Heart left ventricle (tissue), 16 donors: ENCODE measurements around the gene EXOC4. TPM values are rescaled to one million over a fixed set of nuclear protein-coding genes. Genes with fewer than 3 reads are reported as not detected.

ENCODE experiments used
- ATAC-seq, 4 donors: fragments of 200-7000 bp; cut with Tn5 transposase; one replicate each; pipeline ENCODE4 v1.9.1; 2020 to 2022; ENCODE audit warnings: moderate library complexity in 4 of 4, mild to moderate bottlenecking in 3 of 4, moderate number of reproducible peaks in 1 of 4
- DNase-seq, 5 donors: peaks; one replicate each; pipeline ENCODE4 v3.0.0-alpha.2; 2020
- H3K27ac ChIP-seq, 12 donors: fragments of 200-600 bp; sonication (generic) in 4 of 12; one replicate each; pipeline versions ENCODE4 v1.5.0 to v1.8.0; 2016 to 2022; ENCODE audit warnings: mild to moderate bottlenecking in 2 of 12
- H3K27me3 ChIP-seq, 9 donors: fragments of 200-600 bp; sonication (generic) in 2 of 9; one replicate each; pipeline versions ENCODE4 v1.5.1 to v1.8.0; 2016 to 2022; ENCODE audit warnings: mild to moderate bottlenecking in 3 of 9
- H3K36me3 ChIP-seq, 9 donors: fragments of 200-600 bp; sonication (generic) in 2 of 9; one replicate each; pipeline versions ENCODE4 v1.5.0 to v1.8.0; 2018 to 2022; ENCODE audit warnings: mild to moderate bottlenecking in 2 of 9
- H3K4me1 ChIP-seq, 12 donors: fragments of 200-600 bp; sonication (generic) in 4 of 12; one replicate each; pipeline versions ENCODE4 v1.5.0 to v1.8.0; 2016 to 2022; ENCODE audit warnings: mild to moderate bottlenecking in 3 of 12
- H3K4me3 ChIP-seq, 12 donors: fragments of 200-600 bp; sonication (generic) in 4 of 12; one replicate each; pipeline versions ENCODE4 v1.5.0 to v1.8.0; 2017 to 2022; ENCODE audit warnings: mild to moderate bottlenecking in 9 of 12, moderate library complexity in 4 of 12
- H3K9me3 ChIP-seq, 12 donors: fragments of 200-600 bp; sonication (generic) in 4 of 12; one replicate each; pipeline versions ENCODE4 v1.5.0 to v1.8.0; 2016 to 2022; ENCODE audit warnings: mild to moderate bottlenecking in 1 of 12
- CTCF ChIP-seq, 12 donors: fragments of 200-600 bp; sonication (generic) in 4 of 12; IDR thresholded peaks; one replicate each; pipeline versions ENCODE4 v1.5.0 to v1.8.0; 2018 to 2022; ENCODE audit warnings: antibody characterized with exemption in 12 of 12, mild to moderate bottlenecking in 5 of 12
- POLR2A ChIP-seq, 2 donors: fragments of 450-650 bp; IDR thresholded peaks; one replicate each; pipeline ENCODE4 v1.6.1; 2017; ENCODE audit warnings: antibody characterized with exemption in 2 of 2, mild to moderate bottlenecking in 2 of 2, moderate library complexity in 2 of 2
- WGBS, 4 donors: extraction: QIAGEN DNeasy Blood & Tissue Kit in 2 of 4; methylation state at CpG; one replicate each; pipeline versions ENCODE4 v1.1.5 to v1.1.7; 2013 to 2018; 5-methylcytosine and 5-hydroxymethylcytosine counted together
- intact Hi-C, 10 donors: fragments of 100-400 bp; cut with DNase I; formaldehyde crosslinking; loops; one replicate each; pipeline versions ENCODE4 v1.11.1 to v1.14.2; 2022
- polyA plus RNA-seq, 2 donors: library from polyadenylated mRNA; stranded (reverse); fragments of 200-250 nt; gene quantifications; one replicate each; pipeline ENCODE4 v1.2.3, GENCODE V29; 2013
- total RNA-seq, 9 donors: library from RNA; depleted of rRNA in 2 of 9; stranded (reverse); fragments of >200 nt in 2 of 9; fragmentation: NEBNext Ultra II Directional in 3 of 9; extraction: Animal tissue kit (Norgen Biotek cat#: 25700) in 3 of 9; gene quantifications; one replicate each; pipeline versions ENCODE4 v1.1.0 to v1.2.4, GENCODE V29; 2016 to 2023
- donor health status: ischemic (EF 13 %, LVEDD 7.1; RV severe dilation, severe dysfunction).
- donor health status: healthy with polysubstance abuse.
- donor health status: DM: no; HTN: yes; CAD: no.
- donor health status: DM: no; HTN: no; CAD: no.
- donor health status: ischemic (EF 25% LVEDD 6.9; RV normal size, moderate dysfunction).
- donor health status: ischemic (EF 25% LVEDD 5.7; RV mildly dilated, moderate dysfunction).
- donor health status: healthy.
- donor health status: DM: yes; HTN: yes; CAD: no.
- donor health status: ischemic (EF 35%, LVEDD 5.7; RV mildly dilated, moderate dysfunction).
- donor health status: nonischemic (EF 11% LVEDD 7.7; RV severe dilation, severe dysfunction).
- donor health status: DM: yes; HTN: yes; CAD: no.
- donor health status: PGD.
- donor health status: ischemic (EF 29% LVEDD 5.4; RV normal size, mild dysfunction).
- donor health status: nonischemic (EF 23%, LVEDD 6.1; RV moderate dilation, normal function).

Gene EXOC4
- total and polyA plus RNA-seq, 11 donors, result 8.8 to 61.2 (median 33.8) TPM

GRCh38 chr7:133805426-133805825, 552.5 kb downstream of the EXOC4 start:
- TF ChIP-seq POLR2A (IDR thresholded peaks at IDR 0.05) (no peak), CTCF (IDR thresholded peaks at IDR 0.05) (no peak)
- Histone ChIP-seq H3K9me3 (no peaks in the 10 kb centered on the region), H3K4me3 (no peak overlapping the region), H3K27ac (no peak overlapping the region), H3K27me3 (no peaks in the 10 kb centered on the region), H3K4me1 (peaks cover 0 to 5% (median 0%) of the 10 kb centered on the region in 12 donors), H3K36me3 (no peaks in the 10 kb centered on the region)
- ATAC-seq, result no peak
- DNase-seq, result no peak
- 67 to 81% (median 68%) methylated on average over 2 of the region's 2 CpGs for WGBS, 4 donors
- intact Hi-C loops, result no loop called here

GRCh38 chr7:133807624-133808492, 555.0 kb downstream of the EXOC4 start:
- ATAC-seq (no peak), DNase-seq (no peak)
- no peaks in the 10 kb centered on the region for H3K27me3 ChIP-seq
- intact Hi-C loops, result no loop called here
- H3K36me3 ChIP-seq, result no peaks in the 10 kb centered on the region
- H3K4me1 ChIP-seq, result peaks cover 0 to 4% (median 0%) of the 10 kb centered on the region in 12 donors
- H3K27ac ChIP-seq, result no peak overlapping the region
- H3K9me3 ChIP-seq, result no peaks in the 10 kb centered on the region
- no peak overlapping the region for H3K4me3 ChIP-seq
- 76 to 88% (median 83%) methylated on average over 7 of the region's 7 CpGs for WGBS, 4 donors
- no peak for TF ChIP-seq CTCF (IDR thresholded peaks at IDR 0.05)
- no peak for TF ChIP-seq POLR2A (IDR thresholded peaks at IDR 0.05)

DNA sequence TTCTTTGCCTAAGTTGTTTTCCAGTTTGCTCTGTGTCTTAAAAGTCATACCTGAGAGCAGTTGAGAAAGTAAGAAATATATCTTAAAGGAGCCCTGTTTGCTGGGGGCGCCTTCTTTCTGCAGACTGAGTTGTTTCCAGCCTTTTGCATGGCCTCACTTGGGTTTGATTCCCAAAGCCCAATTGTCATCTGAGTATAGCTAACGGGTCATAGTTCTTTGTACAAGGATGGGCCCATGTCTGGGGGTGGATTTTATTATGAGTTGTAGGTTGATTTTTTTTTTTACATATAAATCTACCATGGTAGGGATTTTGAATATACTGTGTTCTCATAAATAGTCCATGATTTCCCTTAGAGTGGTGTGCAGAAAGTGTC, 555.6 kb downstream of the EXOC4 start:
- Histone ChIP-seq H3K9me3 (no peaks in the 10 kb centered on the region), H3K36me3 (no peaks in the 10 kb centered on the region), H3K27me3 (no peaks in the 10 kb centered on the region), H3K27ac (no peak overlapping the region), H3K4me3 (no peak overlapping the region), H3K4me1 (no peaks in the 10 kb centered on the region)
- WGBS, 4 donors, result 92 to 98% (median 97%) methylated on average over 2 of the region's 2 CpGs
- DNase-seq (no peak), ATAC-seq (no peak)
- intact Hi-C loops, result no loop called here
- TF ChIP-seq CTCF (IDR thresholded peaks at IDR 0.05) (no peak), POLR2A (IDR thresholded peaks at IDR 0.05) (no peak)

GRCh38 chr7:133812877-133813276, 560.0 kb downstream of the EXOC4 start:
- no peak for ATAC-seq
- Histone ChIP-seq H3K9me3 (no peaks in the 10 kb centered on the region), H3K4me3 (no peak overlapping the region), H3K36me3 (peaks cover 0 to 10% (median 4%) of the 10 kb centered on the region in 9 donors), H3K27ac (no peak overlapping the region), H3K4me1 (no peaks in the 10 kb centered on the region), H3K27me3 (no peaks in the 10 kb centered on the region)
- intact Hi-C loops, result no loop called here
- 94 to 96% (median 96%) methylated on average over 6 of the region's 6 CpGs for WGBS, 4 donors
- no peak for DNase-seq
- TF ChIP-seq CTCF (IDR thresholded peaks at IDR 0.05) (no peak), POLR2A (IDR thresholded peaks at IDR 0.05) (no peak)
